WTC11 (cell line): ENCODE results near the gene THSD4. TPM values are rescaled to one million over a fixed set of nuclear protein-coding genes. Genes with fewer than 3 reads are reported as not detected.

Source experiments
- ATAC-seq: fragments of 200-7000 bp; cut with Tn5 transposase; 2 replicates; pipeline ENCODE4 v1.10.0; 2021; ENCODE audit warnings: mild to moderate bottlenecking, moderate library complexity
- CTCF ChIA-PET: fragments of 300-600 bp; sonication (Branson Sonifier 250); formaldehyde crosslinking; loops from one replicate; lab custom pipeline; 2021; ENCODE audit warnings: antibody characterized with exemption; lab: Charles Lee
- POLR2A ChIA-PET: fragments of 350-600 bp; sonication (Branson Sonifier 250); formaldehyde crosslinking; loops from one replicate; lab custom pipeline; 2021; ENCODE audit warnings: antibody characterized with exemption; lab: Charles Lee
- DNase-seq: peaks from one replicate; pipeline ENCODE4 v3.0.0; 2021; ENCODE audit warnings: low spot score
- H3K27ac Mint-ChIP-seq: 2 replicates; pipeline ENCODE4 v1.8.0; 2021; ENCODE audit warnings: mixed read lengths
- H3K27me3 Mint-ChIP-seq: 2 replicates; pipeline ENCODE4 v1.8.0; 2021; ENCODE audit warnings: low read depth, mild to moderate bottlenecking, moderate library complexity, mixed read lengths
- H3K36me3 Mint-ChIP-seq: 2 replicates; pipeline ENCODE4 v1.8.0; 2021; ENCODE audit warnings: mixed read lengths
- H3K4me1 Mint-ChIP-seq: 2 replicates; pipeline ENCODE4 v1.8.0; 2022; ENCODE audit warnings: mixed read lengths
- H3K4me3 Mint-ChIP-seq: 2 replicates; pipeline ENCODE4 v1.8.0; 2021; ENCODE audit warnings: mild to moderate bottlenecking, moderate library complexity, mixed read lengths
- H3K9me3 Mint-ChIP-seq: 2 replicates; pipeline ENCODE4 v1.8.0; 2021; ENCODE audit warnings: mixed read lengths
- FOXJ3 ChIP-seq: sonication (generic); formaldehyde crosslinking; IDR thresholded peaks from 2 replicates; pipeline ENCODE4 v1.9.0; 2021; ENCODE audit warnings: missing genetic modification reagents, mild to moderate bottlenecking, borderline replicate concordance
- FOXK1 ChIP-seq: sonication (generic); formaldehyde crosslinking; IDR thresholded peaks from 2 replicates; pipeline ENCODE4 v1.8.0; 2022; ENCODE audit warnings: mild to moderate bottlenecking, moderate library complexity, missing genetic modification reagents
- KAT7 ChIP-seq: sonication (generic); formaldehyde crosslinking; IDR thresholded peaks from 2 replicates; pipeline ENCODE4 v1.8.1; 2023; ENCODE audit warnings: missing genetic modification reagents, mild to moderate bottlenecking, borderline replicate concordance
- NFATC4 ChIP-seq: fragments of 250-450 bp; sonication (Bioruptor Pico); IDR thresholded peaks from 2 replicates; pipeline ENCODE4 v1.9.0; 2021; ENCODE audit warnings: mild to moderate bottlenecking
- NR3C1 ChIP-seq: sonication (generic); formaldehyde crosslinking; conservative IDR thresholded peaks from 2 replicates; pipeline ENCODE4 v1.8.1; 2023; ENCODE audit warnings: low read depth, mild to moderate bottlenecking, missing genetic modification reagents
- OVOL2 ChIP-seq: fragments of 250-450 bp; sonication (Bioruptor Pico); IDR thresholded peaks from 2 replicates; pipeline ENCODE4 v1.9.0; 2021; ENCODE audit warnings: mild to moderate bottlenecking, borderline replicate concordance
- PRRX2 ChIP-seq: fragments of 250-450 bp; sonication (Bioruptor Pico); IDR thresholded peaks from 2 replicates; pipeline ENCODE4 v1.8.0; 2021; ENCODE audit warnings: mild to moderate bottlenecking
- TCF7 ChIP-seq: sonication (generic); formaldehyde crosslinking; IDR thresholded peaks from 2 replicates; pipeline ENCODE4 v1.8.0; 2022; ENCODE audit warnings: mild to moderate bottlenecking, low read depth, missing genetic modification reagents, moderate library complexity
- ZNF121 ChIP-seq: sonication (generic); formaldehyde crosslinking; IDR thresholded peaks from 2 replicates; pipeline ENCODE4 v1.8.0; 2023; ENCODE audit warnings: missing genetic modification reagents
- total RNA-seq: library from RNA; stranded (reverse); gene quantifications from 3 replicates; pipeline ENCODE4 v1.2.3, GENCODE V29; 2021
- TF ChIP-seq, protein P1 (sequence below): fragments of 250-450 bp; sonication (Bioruptor Pico); IDR thresholded peaks from 2 replicates; pipeline ENCODE4 v1.9.0; 2021; ENCODE audit warnings: mild to moderate bottlenecking
- TF ChIP-seq, protein P2 (sequence below): fragments of 250-450 bp; sonication (Bioruptor Pico); IDR thresholded peaks from 2 replicates; pipeline ENCODE4 v1.9.0; 2021; ENCODE audit warnings: moderate library complexity, mild to moderate bottlenecking, inconsistent platforms, borderline replicate concordance
- TF ChIP-seq, protein P3 (sequence below): fragments of 250-450 bp; sonication (Bioruptor Pico); IDR thresholded peaks from 2 replicates; pipeline ENCODE4 v2.1.2; 2022; ENCODE audit warnings: mild to moderate bottlenecking, moderate library complexity
- TF ChIP-seq, protein P4 (sequence below): fragments of 250-450 bp; sonication (Bioruptor Pico); IDR thresholded peaks from 2 replicates; pipeline ENCODE4 v1.9.0; 2021; ENCODE audit warnings: mild to moderate bottlenecking, borderline replicate concordance

Gene THSD4
- total RNA-seq, 1 experiment from 2014 or later = 7.8 TPM

DNA sequence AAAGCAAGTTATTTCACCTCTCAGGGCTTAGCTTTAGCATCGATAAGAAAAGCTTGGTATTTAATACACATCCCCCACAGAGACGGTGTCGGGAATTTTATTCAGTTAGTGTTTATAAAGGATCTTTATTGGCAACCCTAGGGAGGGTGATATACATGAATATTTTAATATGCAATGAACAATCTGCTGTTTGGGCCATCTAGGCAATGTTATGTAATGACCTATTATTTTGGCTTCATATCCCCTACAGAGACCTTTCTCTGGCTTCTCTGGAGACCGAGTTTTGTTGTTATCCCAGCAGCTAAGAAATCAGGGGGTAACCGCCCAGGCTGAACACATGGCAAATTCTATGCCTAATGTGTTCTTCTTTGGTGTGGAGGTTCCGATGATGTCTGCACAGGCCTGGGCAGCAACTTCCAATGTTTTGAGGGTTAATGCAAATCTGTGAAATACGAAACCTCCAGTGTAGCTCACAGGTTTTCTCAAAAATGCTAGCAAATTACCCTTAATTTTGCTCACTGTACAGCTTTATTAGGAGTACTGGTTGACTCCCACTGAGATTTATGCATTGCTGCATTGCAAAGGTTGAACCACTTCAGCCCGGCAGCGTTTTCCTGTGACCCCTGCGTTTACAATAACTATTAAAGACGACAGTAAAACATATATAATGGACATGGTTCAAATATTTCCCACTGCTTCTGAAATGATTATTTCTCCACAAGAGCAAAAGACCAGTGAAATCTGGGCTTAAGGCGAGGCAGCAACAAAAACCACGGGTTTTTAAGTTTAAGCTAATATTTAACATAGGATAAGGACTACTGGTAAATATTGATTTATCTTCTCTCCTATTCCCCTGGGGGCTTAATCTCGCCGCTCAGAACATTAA, 396.8 kb downstream of the THSD4 start:
- H3K4me1 Mint-ChIP-seq = peaks cover 19% of the 10 kb centered on the region
- no peaks in the 10 kb centered on the region for H3K36me3 Mint-ChIP-seq
- ATAC-seq = no peak
- no peaks in the 10 kb centered on the region for H3K9me3 Mint-ChIP-seq
- H3K27ac Mint-ChIP-seq = no peak overlapping the region
- H3K4me3 Mint-ChIP-seq = no peak overlapping the region
- TF ChIP-seq, protein P1, sequence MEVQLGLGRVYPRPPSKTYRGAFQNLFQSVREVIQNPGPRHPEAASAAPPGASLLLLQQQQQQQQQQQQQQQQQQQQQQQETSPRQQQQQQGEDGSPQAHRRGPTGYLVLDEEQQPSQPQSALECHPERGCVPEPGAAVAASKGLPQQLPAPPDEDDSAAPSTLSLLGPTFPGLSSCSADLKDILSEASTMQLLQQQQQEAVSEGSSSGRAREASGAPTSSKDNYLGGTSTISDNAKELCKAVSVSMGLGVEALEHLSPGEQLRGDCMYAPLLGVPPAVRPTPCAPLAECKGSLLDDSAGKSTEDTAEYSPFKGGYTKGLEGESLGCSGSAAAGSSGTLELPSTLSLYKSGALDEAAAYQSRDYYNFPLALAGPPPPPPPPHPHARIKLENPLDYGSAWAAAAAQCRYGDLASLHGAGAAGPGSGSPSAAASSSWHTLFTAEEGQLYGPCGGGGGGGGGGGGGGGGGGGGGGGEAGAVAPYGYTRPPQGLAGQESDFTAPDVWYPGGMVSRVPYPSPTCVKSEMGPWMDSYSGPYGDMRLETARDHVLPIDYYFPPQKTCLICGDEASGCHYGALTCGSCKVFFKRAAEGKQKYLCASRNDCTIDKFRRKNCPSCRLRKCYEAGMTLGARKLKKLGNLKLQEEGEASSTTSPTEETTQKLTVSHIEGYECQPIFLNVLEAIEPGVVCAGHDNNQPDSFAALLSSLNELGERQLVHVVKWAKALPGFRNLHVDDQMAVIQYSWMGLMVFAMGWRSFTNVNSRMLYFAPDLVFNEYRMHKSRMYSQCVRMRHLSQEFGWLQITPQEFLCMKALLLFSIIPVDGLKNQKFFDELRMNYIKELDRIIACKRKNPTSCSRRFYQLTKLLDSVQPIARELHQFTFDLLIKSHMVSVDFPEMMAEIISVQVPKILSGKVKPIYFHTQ (CRISPR knock-in tag) = no peak
- TF ChIP-seq, protein P2, sequence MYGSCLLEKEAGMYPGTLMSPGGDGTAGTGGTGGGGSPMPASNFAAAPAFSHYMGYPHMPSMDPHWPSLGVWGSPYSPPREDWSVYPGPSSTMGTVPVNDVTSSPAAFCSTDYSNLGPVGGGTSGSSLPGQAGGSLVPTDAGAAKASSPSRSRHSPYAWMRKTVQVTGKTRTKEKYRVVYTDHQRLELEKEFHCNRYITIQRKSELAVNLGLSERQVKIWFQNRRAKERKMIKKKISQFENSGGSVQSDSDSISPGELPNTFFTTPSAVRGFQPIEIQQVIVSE (CRISPR knock-in tag) = no peak
- TF ChIP-seq, protein P3, sequence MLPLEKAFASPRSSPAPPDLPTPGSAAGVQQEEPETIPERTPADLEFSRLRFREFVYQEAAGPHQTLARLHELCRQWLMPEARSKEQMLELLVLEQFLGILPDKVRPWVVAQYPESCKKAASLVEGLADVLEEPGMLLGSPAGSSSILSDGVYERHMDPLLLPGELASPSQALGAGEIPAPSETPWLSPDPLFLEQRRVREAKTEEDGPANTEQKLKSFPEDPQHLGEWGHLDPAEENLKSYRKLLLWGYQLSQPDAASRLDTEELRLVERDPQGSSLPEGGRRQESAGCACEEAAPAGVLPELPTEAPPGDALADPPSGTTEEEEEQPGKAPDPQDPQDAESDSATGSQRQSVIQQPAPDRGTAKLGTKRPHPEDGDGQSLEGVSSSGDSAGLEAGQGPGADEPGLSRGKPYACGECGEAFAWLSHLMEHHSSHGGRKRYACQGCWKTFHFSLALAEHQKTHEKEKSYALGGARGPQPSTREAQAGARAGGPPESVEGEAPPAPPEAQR (CRISPR knock-in tag) = no peak
- TF ChIP-seq, all 79 proteins: peak for 0
- POLR2A ChIA-PET = interaction anchor here (0.7 kb wide), 1 partner anchor 55 kb away, joined by 3 read pairs; no protein-coding TSS in a partner anchor
- H3K27me3 Mint-ChIP-seq = no peaks in the 10 kb centered on the region
- CTCF ChIA-PET = interaction anchor here (0.6 to 3.6 kb wide), 4 partner anchors 17 to 232 kb away, joined by 4 to 16 read pairs (median 4); no protein-coding TSS in a partner anchor
- no peak for DNase-seq

DNA sequence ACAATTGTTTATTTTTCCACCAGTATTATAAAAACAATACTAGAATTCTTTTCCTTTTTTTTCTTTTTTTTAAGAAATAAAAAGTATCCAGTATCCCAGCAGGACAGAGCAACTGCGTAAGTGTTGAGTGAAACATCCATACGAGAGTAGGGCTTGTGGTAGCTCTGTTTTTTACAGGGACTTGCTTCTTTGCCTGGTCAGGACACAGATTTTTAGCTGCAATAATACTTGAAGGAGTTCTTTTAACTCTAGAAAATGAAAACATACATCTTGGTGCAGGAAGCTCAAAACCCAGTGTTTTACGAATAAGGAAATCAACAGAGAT, 397.4 kb downstream of the THSD4 start:
- Mint-ChIP-seq H3K27ac (no peak overlapping the region), H3K4me1 (peaks cover 19% of the 10 kb centered on the region), H3K9me3 (no peaks in the 10 kb centered on the region), H3K36me3 (no peaks in the 10 kb centered on the region), H3K4me3 (no peak overlapping the region), H3K27me3 (no peaks in the 10 kb centered on the region)
- CTCF ChIA-PET = interaction anchor here (1.2 to 3.6 kb wide), 3 partner anchors 16 to 232 kb away, joined by 4 to 16 read pairs (median 4); no protein-coding TSS in a partner anchor
- no peak for ATAC-seq
- DNase-seq = no peak
- TF ChIP-seq TCF7 (no peak), KAT7 (CRISPR knock-in tag) (no peak), ZNF121 (CRISPR knock-in tag) (no peak), NR3C1 (CRISPR knock-in tag) (no peak), FOXK1 (CRISPR knock-in tag) (no peak), PRRX2 (CRISPR knock-in tag) (no peak)
- POLR2A ChIA-PET = no interaction called here

DNA sequence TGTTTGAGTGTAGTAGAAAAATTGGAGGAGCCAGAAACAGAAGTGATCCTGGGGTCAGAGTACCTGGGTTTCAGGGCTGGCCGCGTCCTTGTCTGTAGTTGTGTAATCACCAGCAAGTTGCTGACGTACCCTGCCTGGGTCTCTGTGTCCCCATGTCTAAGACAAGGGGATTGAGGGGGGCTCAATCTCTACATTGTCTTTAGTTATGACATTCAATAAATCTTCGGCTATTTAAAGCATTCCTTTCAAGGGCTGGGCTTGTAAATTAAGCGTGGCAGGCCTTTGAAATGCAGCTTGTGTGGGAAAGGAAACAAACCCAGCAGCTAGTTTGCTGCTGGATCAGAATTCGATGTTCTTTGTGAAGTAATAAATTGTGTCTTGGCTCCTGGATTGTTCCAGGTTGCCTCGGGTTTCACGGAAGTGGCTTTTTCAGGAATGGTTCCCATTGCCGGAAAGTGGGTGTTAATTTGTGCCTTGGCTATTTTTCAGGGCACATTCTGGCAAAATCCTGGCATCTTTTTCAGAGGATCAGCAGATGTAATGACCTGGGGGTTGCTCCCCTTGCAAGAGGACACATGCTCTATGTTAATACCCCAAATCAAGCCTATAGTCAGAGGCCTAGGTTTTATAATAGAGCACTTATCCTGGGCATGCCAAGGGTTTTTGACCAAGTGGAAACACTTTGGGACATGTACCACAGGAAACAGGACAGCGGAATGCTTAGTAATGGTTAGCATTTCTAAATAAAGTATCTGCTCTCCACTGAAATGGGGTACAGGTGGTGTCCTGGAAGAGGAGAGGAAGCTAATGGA, 400.3 kb downstream of the THSD4 start:
- no peak for ATAC-seq
- ChIA-PET POLR2A (interaction anchor here (0.7 kb wide), 1 partner anchor 14 kb away, joined by 3 read pairs; no protein-coding TSS in a partner anchor), CTCF (interaction anchor here (1.0 kb wide), 1 partner anchor 30 kb away, joined by 3 read pairs; no protein-coding TSS in a partner anchor)
- no peaks in the 10 kb centered on the region for H3K27me3 Mint-ChIP-seq
- H3K9me3 Mint-ChIP-seq = no peaks in the 10 kb centered on the region
- peaks cover 19% of the 10 kb centered on the region for H3K4me1 Mint-ChIP-seq
- H3K4me3 Mint-ChIP-seq = no peak overlapping the region
- DNase-seq = no peak
- H3K36me3 Mint-ChIP-seq = no peaks in the 10 kb centered on the region
- TF ChIP-seq, protein P4, sequence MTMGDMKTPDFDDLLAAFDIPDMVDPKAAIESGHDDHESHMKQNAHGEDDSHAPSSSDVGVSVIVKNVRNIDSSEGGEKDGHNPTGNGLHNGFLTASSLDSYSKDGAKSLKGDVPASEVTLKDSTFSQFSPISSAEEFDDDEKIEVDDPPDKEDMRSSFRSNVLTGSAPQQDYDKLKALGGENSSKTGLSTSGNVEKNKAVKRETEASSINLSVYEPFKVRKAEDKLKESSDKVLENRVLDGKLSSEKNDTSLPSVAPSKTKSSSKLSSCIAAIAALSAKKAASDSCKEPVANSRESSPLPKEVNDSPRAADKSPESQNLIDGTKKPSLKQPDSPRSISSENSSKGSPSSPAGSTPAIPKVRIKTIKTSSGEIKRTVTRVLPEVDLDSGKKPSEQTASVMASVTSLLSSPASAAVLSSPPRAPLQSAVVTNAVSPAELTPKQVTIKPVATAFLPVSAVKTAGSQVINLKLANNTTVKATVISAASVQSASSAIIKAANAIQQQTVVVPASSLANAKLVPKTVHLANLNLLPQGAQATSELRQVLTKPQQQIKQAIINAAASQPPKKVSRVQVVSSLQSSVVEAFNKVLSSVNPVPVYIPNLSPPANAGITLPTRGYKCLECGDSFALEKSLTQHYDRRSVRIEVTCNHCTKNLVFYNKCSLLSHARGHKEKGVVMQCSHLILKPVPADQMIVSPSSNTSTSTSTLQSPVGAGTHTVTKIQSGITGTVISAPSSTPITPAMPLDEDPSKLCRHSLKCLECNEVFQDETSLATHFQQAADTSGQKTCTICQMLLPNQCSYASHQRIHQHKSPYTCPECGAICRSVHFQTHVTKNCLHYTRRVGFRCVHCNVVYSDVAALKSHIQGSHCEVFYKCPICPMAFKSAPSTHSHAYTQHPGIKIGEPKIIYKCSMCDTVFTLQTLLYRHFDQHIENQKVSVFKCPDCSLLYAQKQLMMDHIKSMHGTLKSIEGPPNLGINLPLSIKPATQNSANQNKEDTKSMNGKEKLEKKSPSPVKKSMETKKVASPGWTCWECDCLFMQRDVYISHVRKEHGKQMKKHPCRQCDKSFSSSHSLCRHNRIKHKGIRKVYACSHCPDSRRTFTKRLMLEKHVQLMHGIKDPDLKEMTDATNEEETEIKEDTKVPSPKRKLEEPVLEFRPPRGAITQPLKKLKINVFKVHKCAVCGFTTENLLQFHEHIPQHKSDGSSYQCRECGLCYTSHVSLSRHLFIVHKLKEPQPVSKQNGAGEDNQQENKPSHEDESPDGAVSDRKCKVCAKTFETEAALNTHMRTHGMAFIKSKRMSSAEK (CRISPR knock-in tag) = no peak
- TF ChIP-seq NFATC4 (CRISPR knock-in tag) (no peak), OVOL2 (CRISPR knock-in tag) (no peak), FOXJ3 (CRISPR knock-in tag) (no peak)
- H3K27ac Mint-ChIP-seq = no peak overlapping the region
